ENCODE data around the gene TNPO1. TPM values are rescaled to one million over a fixed set of nuclear protein-coding genes. Genes with fewer than 3 reads are reported as not detected.

Gene TNPO1
- total RNA-seq, 2 donors from 2014 or later, result 133 to 141 TPM

DNA sequence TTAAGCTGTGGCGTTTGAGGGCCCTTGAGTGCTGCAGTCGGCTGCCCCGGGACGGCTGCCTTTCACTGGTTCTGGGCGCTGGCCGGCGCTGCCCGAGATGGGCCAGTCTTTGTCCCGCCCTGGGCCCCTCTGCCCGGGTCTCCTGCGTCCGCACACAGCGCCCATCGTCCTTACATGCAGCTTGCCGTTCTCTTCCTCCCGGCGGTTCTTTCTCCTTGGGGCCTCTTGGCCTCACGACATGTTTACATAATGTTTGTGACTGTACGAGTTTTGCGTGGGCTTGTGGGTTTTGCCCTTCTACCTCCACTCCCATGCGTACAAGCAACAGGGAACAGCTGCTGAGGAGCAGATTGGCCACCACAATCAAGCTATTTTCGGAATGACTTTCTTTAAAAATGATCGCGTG lies 618 bp downstream of the TNPO1 start:
- TF ChIP-seq, protein P1, sequence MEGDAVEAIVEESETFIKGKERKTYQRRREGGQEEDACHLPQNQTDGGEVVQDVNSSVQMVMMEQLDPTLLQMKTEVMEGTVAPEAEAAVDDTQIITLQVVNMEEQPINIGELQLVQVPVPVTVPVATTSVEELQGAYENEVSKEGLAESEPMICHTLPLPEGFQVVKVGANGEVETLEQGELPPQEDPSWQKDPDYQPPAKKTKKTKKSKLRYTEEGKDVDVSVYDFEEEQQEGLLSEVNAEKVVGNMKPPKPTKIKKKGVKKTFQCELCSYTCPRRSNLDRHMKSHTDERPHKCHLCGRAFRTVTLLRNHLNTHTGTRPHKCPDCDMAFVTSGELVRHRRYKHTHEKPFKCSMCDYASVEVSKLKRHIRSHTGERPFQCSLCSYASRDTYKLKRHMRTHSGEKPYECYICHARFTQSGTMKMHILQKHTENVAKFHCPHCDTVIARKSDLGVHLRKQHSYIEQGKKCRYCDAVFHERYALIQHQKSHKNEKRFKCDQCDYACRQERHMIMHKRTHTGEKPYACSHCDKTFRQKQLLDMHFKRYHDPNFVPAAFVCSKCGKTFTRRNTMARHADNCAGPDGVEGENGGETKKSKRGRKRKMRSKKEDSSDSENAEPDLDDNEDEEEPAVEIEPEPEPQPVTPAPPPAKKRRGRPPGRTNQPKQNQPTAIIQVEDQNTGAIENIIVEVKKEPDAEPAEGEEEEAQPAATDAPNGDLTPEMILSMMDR (conservative IDR thresholded peaks at IDR 0.05), result no peak
- peak; percentile 84 for DNase-seq
- H3K27ac Mint-ChIP-seq, result peak overlapping the region; percentile 91

DNA sequence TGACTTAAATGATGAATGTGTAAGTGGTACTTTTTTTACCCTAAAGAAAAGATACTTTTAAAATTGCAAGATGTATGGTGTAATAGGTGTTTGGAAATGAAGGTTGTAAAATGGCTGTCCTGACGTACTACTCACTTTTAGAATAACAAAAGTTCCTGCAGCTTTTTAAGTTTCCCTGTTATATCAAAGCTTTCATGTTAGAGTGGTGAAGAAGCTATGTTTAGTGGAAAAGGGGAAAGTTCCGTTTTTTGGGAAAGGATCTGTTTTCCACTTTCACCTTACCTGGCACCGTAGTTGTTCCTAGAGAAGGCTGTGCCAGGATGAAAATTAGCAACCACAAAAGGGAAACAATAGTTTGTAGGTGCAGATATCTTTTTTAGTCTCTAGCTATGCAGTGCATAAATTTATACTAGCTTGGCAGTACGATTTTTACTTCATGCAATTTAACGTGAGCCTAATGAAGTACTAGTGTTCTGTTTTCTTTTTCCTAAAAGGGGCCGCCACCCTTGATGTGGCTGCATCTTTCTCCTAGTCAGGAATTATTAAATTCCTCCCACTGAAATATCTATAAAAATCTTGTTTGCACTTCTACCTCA lies 1.3 kb downstream of the TNPO1 start:
- Histone ChIP-seq H3K27me3 (ENCODE audit: control insufficient read depth, insufficient read depth, low read length, poor library complexity, severe bottlenecking) (no peaks in the 10 kb centered on the region), H3K27ac (ENCODE audit: low read depth, low read length) (no peak overlapping the region), H3K4me1 (ENCODE audit: control insufficient read depth, insufficient read depth, low read length) (peaks cover 3% of the 10 kb centered on the region), H3K9me3 (ENCODE audit: control insufficient read depth, low read length) (no peaks in the 10 kb centered on the region), H3K36me3 (ENCODE audit: control insufficient read depth, insufficient read depth, low read length) (no peaks in the 10 kb centered on the region), H3K9ac (ENCODE audit: extremely low read depth, low read length, poor library complexity, severe bottlenecking) (peak overlapping the region; percentile 90), H3K4me3 (ENCODE audit: low read length) (peak overlapping the region; percentile 92)
- H3K4me1 Mint-ChIP-seq, result peaks cover 25% of the 10 kb centered on the region
- no peaks in the 10 kb centered on the region for H3K9me3 Mint-ChIP-seq
- peak overlapping the region; percentile 91 for H3K27ac Mint-ChIP-seq
- TF ChIP-seq, protein P1 (conservative IDR thresholded peaks at IDR 0.05), result no peak
- no peak for DNase-seq
- no peaks in the 10 kb centered on the region for H3K36me3 Mint-ChIP-seq (ENCODE audit: low read depth)
- H3K4me3 Mint-ChIP-seq, result peak overlapping the region; percentile 87
- H3K27me3 Mint-ChIP-seq (ENCODE audit: insufficient read depth), result no peaks in the 10 kb centered on the region
- 42 to 43% methylated on average over 2 to 6 of the region's 6 CpGs for WGBS, 2 experiments (ENCODE audit: insufficient coverage in 1 of 2, insufficient read length in 1 of 2)

More for the DNA sequence above, 618 bp downstream of the TNPO1 start:
- Mint-ChIP-seq H3K9me3 (no peaks in the 10 kb centered on the region), H3K36me3 (ENCODE audit: low read depth) (no peaks in the 10 kb centered on the region), H3K4me3 (peak overlapping the region; percentile 87), H3K4me1 (peaks cover 24% of the 10 kb centered on the region), H3K27me3 (ENCODE audit: insufficient read depth) (no peaks in the 10 kb centered on the region)
- no peaks in the 10 kb centered on the region for H3K36me3 ChIP-seq (ENCODE audit: control insufficient read depth, insufficient read depth, low read length)
- peak overlapping the region; percentile 90 for H3K9ac ChIP-seq (ENCODE audit: extremely low read depth, low read length, poor library complexity, severe bottlenecking)
- peaks cover 3% of the 10 kb centered on the region for H3K4me1 ChIP-seq (ENCODE audit: control insufficient read depth, insufficient read depth, low read length)
- H3K4me3 ChIP-seq (ENCODE audit: low read length), result peak overlapping the region; percentile 92
- no peaks in the 10 kb centered on the region for H3K27me3 ChIP-seq (ENCODE audit: control insufficient read depth, insufficient read depth, low read length, poor library complexity, severe bottlenecking)
- no peaks in the 10 kb centered on the region for H3K9me3 ChIP-seq (ENCODE audit: control insufficient read depth, low read length)
- 0 to 1% methylated on average over 17 to 24 of the region's 24 CpGs for WGBS, 2 experiments (ENCODE audit: insufficient coverage in 1 of 2, insufficient read length in 1 of 2)
- peak overlapping the region; percentile 100 for H3K27ac ChIP-seq (ENCODE audit: low read depth, low read length)

DNA sequence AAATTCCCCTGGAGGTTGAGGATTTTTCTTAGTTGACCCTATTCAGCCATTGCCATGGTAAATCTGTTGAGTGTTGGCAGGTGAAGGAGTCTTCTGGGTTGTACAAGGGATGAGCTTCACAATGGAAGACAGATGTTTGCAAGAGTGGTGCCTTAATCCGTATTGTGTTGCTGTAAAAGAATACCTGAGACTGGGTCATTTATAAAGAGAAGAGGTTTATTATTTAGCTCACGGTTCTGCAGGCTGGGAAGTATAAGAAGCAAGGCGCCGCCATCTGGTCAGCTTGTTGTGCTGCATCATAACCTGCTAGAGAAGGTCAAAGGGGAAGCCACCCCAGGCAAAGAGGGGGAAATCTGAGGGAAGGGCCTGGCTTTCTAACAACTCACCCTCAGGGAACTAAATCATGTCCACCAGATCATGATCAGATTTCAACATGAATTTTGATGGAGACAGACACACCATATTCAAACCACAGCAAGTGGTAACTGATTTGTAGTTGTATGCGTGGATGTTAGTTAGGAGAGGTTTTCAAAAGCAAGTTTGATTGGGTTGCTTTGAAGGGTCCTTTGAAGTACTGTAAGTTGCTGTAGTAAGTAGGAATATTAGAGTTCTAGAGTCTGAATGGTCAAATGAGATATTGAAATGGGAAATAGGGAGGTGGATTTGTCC lies 2.5 kb downstream of the TNPO1 start:
- Histone ChIP-seq H3K9me3 (ENCODE audit: control insufficient read depth, low read length) (no peaks in the 10 kb centered on the region), H3K4me3 (ENCODE audit: low read length) (peak overlapping the region; percentile 92), H3K36me3 (ENCODE audit: control insufficient read depth, insufficient read depth, low read length) (no peaks in the 10 kb centered on the region), H3K4me1 (ENCODE audit: control insufficient read depth, insufficient read depth, low read length) (peaks cover 3% of the 10 kb centered on the region), H3K27me3 (ENCODE audit: control insufficient read depth, insufficient read depth, low read length, poor library complexity, severe bottlenecking) (no peaks in the 10 kb centered on the region), H3K9ac (ENCODE audit: extremely low read depth, low read length, poor library complexity, severe bottlenecking) (no peak overlapping the region), H3K27ac (ENCODE audit: low read depth, low read length) (peak overlapping the region; percentile 55)
- Mint-ChIP-seq H3K9me3 (no peaks in the 10 kb centered on the region), H3K36me3 (ENCODE audit: low read depth) (no peaks in the 10 kb centered on the region), H3K27ac (peak overlapping the region; percentile 67), H3K4me3 (peak overlapping the region; percentile 29), H3K27me3 (ENCODE audit: insufficient read depth) (no peaks in the 10 kb centered on the region), H3K4me1 (peaks cover 25% of the 10 kb centered on the region)
- TF ChIP-seq, protein P1 (conservative IDR thresholded peaks at IDR 0.05), result peak; percentile 89
- peak; percentile 88 for DNase-seq
- WGBS, 2 experiments (ENCODE audit: insufficient coverage in 1 of 2, insufficient read length in 1 of 2), result 21 to 50% methylated on average over 2 to 5 of the region's 5 CpGs

Measured in endodermal cell (in vitro differentiated cells).